HCT116 (cell line): ENCODE results near the gene CADPS. TPM values are rescaled to one million over a fixed set of nuclear protein-coding genes. Genes with fewer than 3 reads are reported as not detected.

Source experiments
- ATAC-seq: fragments of 200-7000 bp; cut with Tn5 transposase; 2 replicates; pipeline ENCODE4 v1.9.1; 2020; ENCODE audit warnings: mild to moderate bottlenecking, moderate library complexity
- BruUV-seq: library from RNA; stranded (reverse); fragments of 400-500 nt; replicated peaks from 2 replicates; lab custom pipeline; 2021; lab: Mats Ljungman, UMichigan
- CTCF ChIA-PET: fragments of 300-600 bp; sonication (Branson Sonifier 250); formaldehyde crosslinking; loops from one replicate; lab custom pipeline; 2021; ENCODE audit warnings: antibody characterized with exemption; lab: Charles Lee
- POLR2A ChIA-PET: fragments of 300-600, 350-600 bp; sonication (Branson Sonifier 250); formaldehyde crosslinking; loops from one replicate; lab custom pipeline; 2021; ENCODE audit warnings: antibody characterized with exemption; lab: Charles Lee
- RAD21 ChIA-PET, 2 experiments: fragments of 300-600 bp; sonication (Branson Sonifier 250); formaldehyde crosslinking; loops; one replicate each; lab custom pipeline; 2023; ENCODE audit warnings: low total read pairs in 2 of 2; ENCODE audit not compliant: uncharacterized antibody in 2 of 2, unreplicated experiment in 2 of 2, low non-redundant PET in 1 of 2; lab: Charles Lee
- DNase-seq: peaks from one replicate; pipeline ENCODE4 v3.0.0-alpha.2; 2010; ENCODE audit warnings: low read depth, low spot score
- H2AFZ ChIP-seq: fragments of 200-600 bp; shearing (Covaris generic), sonication (generic); 2 replicates; pipeline ENCODE4 v1.6.1; 2017; ENCODE audit warnings: low read depth, mixed run types, mixed read lengths, antibody characterized with exemption, low read length; ENCODE audit not compliant: poor library complexity, severe bottlenecking
- H3K27ac ChIP-seq: 2 replicates; pipeline ENCODE4 v1.5.1; 2012; ENCODE audit warnings: low read depth, low read length
- H3K27me3 ChIP-seq: fragments of 200-600 bp; sonication (generic); 2 replicates; pipeline ENCODE4 v1.6.1; 2016; ENCODE audit warnings: mixed run types, low read length, mixed read lengths; ENCODE audit not compliant: insufficient read depth
- H3K36me3 ChIP-seq, 2 experiments: fragments of 200-500 bp in 1 of 2; fragments of 200-600 bp in 1 of 2; sonication (Bioruptor generic) in 1 of 2; sonication (generic) in 1 of 2; 2 replicates each; pipeline versions ENCODE4 v1.5.1 to v1.6.1; 2014 to 2016; ENCODE audit warnings: low read length in 2 of 2, inconsistent platforms in 1 of 2, mixed read lengths in 1 of 2, mixed run types in 1 of 2; ENCODE audit not compliant: insufficient read depth in 2 of 2, control insufficient read depth in 1 of 2
- H3K4me1 ChIP-seq, 2 experiments: fragments of 200-600 bp in 1 of 2; sonication (generic) in 1 of 2; 2 replicates each; pipeline versions ENCODE4 v1.5.1 to v1.6.1; 2012 to 2017; ENCODE audit warnings: low read length in 2 of 2, inconsistent platforms in 1 of 2, mild to moderate bottlenecking in 1 of 2, mixed read lengths in 1 of 2, mixed run types in 1 of 2, moderate library complexity in 1 of 2; ENCODE audit not compliant: insufficient read depth in 2 of 2, control insufficient read depth in 1 of 2
- H3K4me2 ChIP-seq: fragments of 200-600 bp; sonication (generic); 2 replicates; pipeline ENCODE4 v1.6.1; 2017; ENCODE audit warnings: mixed run types, low read length, mixed read lengths
- H3K4me3 ChIP-seq, 2 experiments: fragments of 200-600 bp in 1 of 2; sonication (generic) in 1 of 2; replicated peaks in 1 of 2; 2 replicates each; pipeline ENCODE4 v1.5.1; 2011 to 2016; ENCODE audit warnings: low read length in 2 of 2, control low read depth in 1 of 2, low read depth in 1 of 2, mild to moderate bottlenecking in 1 of 2, mixed read lengths in 1 of 2, mixed run types in 1 of 2
- H3K79me2 ChIP-seq: fragments of 200-600 bp; sonication (generic); 2 replicates; pipeline ENCODE4 v1.6.1; 2017; ENCODE audit warnings: mild to moderate bottlenecking, mixed run types, low read length, moderate library complexity, mixed read lengths; ENCODE audit not compliant: insufficient read depth
- H3K9ac ChIP-seq: fragments of 200-600 bp; sonication (generic); 2 replicates; pipeline ENCODE4 v1.6.1; 2016; ENCODE audit warnings: low read length, mixed read lengths
- H3K9me2 ChIP-seq: fragments of 200-600 bp; sonication (generic), shearing (Covaris generic); 2 replicates; pipeline ENCODE4 v1.6.1; 2017; ENCODE audit warnings: mixed run types, mild to moderate bottlenecking, moderate library complexity; ENCODE audit not compliant: insufficient read depth
- H3K9me3 ChIP-seq, 2 experiments: fragments of 200-500 bp in 1 of 2; fragments of 200-600 bp in 1 of 2; sonication (Bioruptor generic) in 1 of 2; sonication (generic) in 1 of 2; 2 replicates each; pipeline ENCODE4 v1.6.1; 2014 to 2017; ENCODE audit warnings: low read length in 2 of 2, mixed read lengths in 2 of 2, inconsistent platforms in 1 of 2, low read depth in 1 of 2, mild to moderate bottlenecking in 1 of 2, mixed run types in 1 of 2, moderate library complexity in 1 of 2; ENCODE audit not compliant: control insufficient read depth in 1 of 2, insufficient read depth in 1 of 2
- H4K20me1 ChIP-seq: fragments of 200-600 bp; sonication (generic), shearing (Covaris generic); 2 replicates; pipeline ENCODE4 v1.6.1; 2017; ENCODE audit warnings: mixed run types, mild to moderate bottlenecking, moderate library complexity; ENCODE audit not compliant: insufficient read depth
- ATF3 ChIP-seq: IDR thresholded peaks from 2 replicates; pipeline ENCODE4 v1.6.1; 2012
- CBX3 ChIP-seq: IDR thresholded peaks from 2 replicates; pipeline ENCODE4 v1.6.1; 2012; ENCODE audit warnings: low read depth
- CEBPB ChIP-seq: IDR thresholded peaks from 2 replicates; pipeline ENCODE4 v1.6.1; 2012; ENCODE audit warnings: low read depth
- ELF1 ChIP-seq: IDR thresholded peaks from 2 replicates; pipeline ENCODE4 v1.6.1; 2012; ENCODE audit warnings: low read depth, borderline replicate concordance
- FOSL1 ChIP-seq: IDR thresholded peaks from 2 replicates; pipeline ENCODE4 v1.6.1; 2012; ENCODE audit warnings: low read depth
- JUND ChIP-seq: IDR thresholded peaks from 2 replicates; pipeline ENCODE4 v1.6.1; 2012
- POLR2A ChIP-seq: IDR thresholded peaks from 2 replicates; pipeline ENCODE4 v1.7.0; 2011; ENCODE audit warnings: borderline replicate concordance; ENCODE audit not compliant: insufficient read depth, insufficient read length; ENCODE audit errors: extremely low read depth
- POLR2AphosphoS5 ChIP-seq: IDR thresholded peaks from 2 replicates; pipeline ENCODE4 v1.6.1; 2011; ENCODE audit warnings: mild to moderate bottlenecking, low read depth, low read length, moderate library complexity
- RAD21 ChIP-seq: IDR thresholded peaks from 2 replicates; pipeline ENCODE4 v1.6.1; 2012; ENCODE audit warnings: low read depth, mild to moderate bottlenecking
- SP1 ChIP-seq: IDR thresholded peaks from 2 replicates; pipeline ENCODE4 v1.6.1; 2012; ENCODE audit warnings: low read depth
- SRF ChIP-seq: IDR thresholded peaks from 2 replicates; pipeline ENCODE4 v1.6.1; 2012; ENCODE audit warnings: low read depth
- YY1 ChIP-seq: IDR thresholded peaks from 2 replicates; pipeline ENCODE4 v1.6.1; 2011; ENCODE audit warnings: low read length, low read depth, moderate library complexity, mild to moderate bottlenecking; ENCODE audit not compliant: insufficient replicate concordance; ENCODE audit errors: extremely low read depth
- ZBTB33 ChIP-seq: IDR thresholded peaks from 2 replicates; pipeline ENCODE4 v1.6.1; 2011; ENCODE audit warnings: mild to moderate bottlenecking, low read length, moderate library complexity; ENCODE audit not compliant: insufficient replicate concordance; ENCODE audit errors: extremely low read depth
- ZFX ChIP-seq: fragments of 450-650 bp; IDR thresholded peaks from 2 replicates; pipeline ENCODE4 v1.6.1; 2017
- ZNF274 ChIP-seq: fragments of 200-500 bp; sonication (Bioruptor generic); IDR thresholded peaks from 2 replicates; pipeline ENCODE4 v1.6.1; 2014; ENCODE audit warnings: mild to moderate bottlenecking, low read depth, low read length, inconsistent platforms
- intact Hi-C: fragments of 100-400 bp; cut with micrococcal nuclease; formaldehyde crosslinking; loops from 2 replicates; pipeline ENCODE4 v1.10.0; 2022
- total RNA-seq: library from RNA; stranded (reverse); gene quantifications from one replicate; pipeline ENCODE4 v1.2.1, GENCODE V29; 2021; ENCODE audit not compliant: unreplicated experiment
- TF ChIP-seq, protein P1 (sequence below): IDR thresholded peaks from 2 replicates; pipeline ENCODE4 v1.6.1; 2012
- TF ChIP-seq, protein P2 (sequence below), 3 experiments: fragments of 200-600 bp in 1 of 3; sonication (generic) in 1 of 3; IDR thresholded peaks in 2 of 3; conservative IDR thresholded peaks in 1 of 3; 2 replicates each; pipeline ENCODE4 v1.5.1; 2012 to 2017; ENCODE audit warnings: low read depth in 2 of 3, low read length in 2 of 3, antibody characterized with exemption in 1 of 3, borderline replicate concordance in 1 of 3, control low read depth in 1 of 3, mild to moderate bottlenecking in 1 of 3, mixed read lengths in 1 of 3, mixed run types in 1 of 3, moderate library complexity in 1 of 3; ENCODE audit not compliant: insufficient read depth in 1 of 3
- TF ChIP-seq, protein P3 (sequence below): IDR thresholded peaks from 2 replicates; pipeline ENCODE4 v1.6.1; 2012; ENCODE audit warnings: low read depth

CADPS gene
- total RNA-seq, 1 experiment from 2014 or later: not detected

GRCh38 chr3:62433396-62433795 lies 441.8 kb downstream of the CADPS start:
- no peaks in the 10 kb centered on the region for H3K9me3 ChIP-seq
- ChIA-PET POLR2A (no interaction called here), CTCF (no interaction called here)
- H3K4me1 ChIP-seq: no peaks in the 10 kb centered on the region
- no peak overlapping the region for H3K4me2 ChIP-seq
- H3K27ac ChIP-seq: no peak overlapping the region
- H3K79me2 ChIP-seq: no peaks in the 10 kb centered on the region
- H2AFZ ChIP-seq: no peak overlapping the region
- no TSS peak for BruUV-seq
- no peak for DNase-seq
- no peak for ATAC-seq
- intact Hi-C loops: no loop called here
- H3K9ac ChIP-seq: no peak overlapping the region
- no peak overlapping the region for H3K4me3 ChIP-seq
- peaks cover 58% of the 10 kb centered on the region for H3K27me3 ChIP-seq
- TF ChIP-seq ZBTB33: no peak
- TF ChIP-seq, protein P1, sequence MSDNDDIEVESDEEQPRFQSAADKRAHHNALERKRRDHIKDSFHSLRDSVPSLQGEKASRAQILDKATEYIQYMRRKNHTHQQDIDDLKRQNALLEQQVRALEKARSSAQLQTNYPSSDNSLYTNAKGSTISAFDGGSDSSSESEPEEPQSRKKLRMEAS: no peak
- TF ChIP-seq SP1: no peak
- TF ChIP-seq CBX3: no peak
- TF ChIP-seq POLR2A: no peak
- no peak for TF ChIP-seq JUND
- no peak for TF ChIP-seq ZFX
- TF ChIP-seq CEBPB: no peak
- TF ChIP-seq YY1: no peak
- TF ChIP-seq ELF1: no peak
- TF ChIP-seq ZNF274: no peak
- TF ChIP-seq, protein P2, sequence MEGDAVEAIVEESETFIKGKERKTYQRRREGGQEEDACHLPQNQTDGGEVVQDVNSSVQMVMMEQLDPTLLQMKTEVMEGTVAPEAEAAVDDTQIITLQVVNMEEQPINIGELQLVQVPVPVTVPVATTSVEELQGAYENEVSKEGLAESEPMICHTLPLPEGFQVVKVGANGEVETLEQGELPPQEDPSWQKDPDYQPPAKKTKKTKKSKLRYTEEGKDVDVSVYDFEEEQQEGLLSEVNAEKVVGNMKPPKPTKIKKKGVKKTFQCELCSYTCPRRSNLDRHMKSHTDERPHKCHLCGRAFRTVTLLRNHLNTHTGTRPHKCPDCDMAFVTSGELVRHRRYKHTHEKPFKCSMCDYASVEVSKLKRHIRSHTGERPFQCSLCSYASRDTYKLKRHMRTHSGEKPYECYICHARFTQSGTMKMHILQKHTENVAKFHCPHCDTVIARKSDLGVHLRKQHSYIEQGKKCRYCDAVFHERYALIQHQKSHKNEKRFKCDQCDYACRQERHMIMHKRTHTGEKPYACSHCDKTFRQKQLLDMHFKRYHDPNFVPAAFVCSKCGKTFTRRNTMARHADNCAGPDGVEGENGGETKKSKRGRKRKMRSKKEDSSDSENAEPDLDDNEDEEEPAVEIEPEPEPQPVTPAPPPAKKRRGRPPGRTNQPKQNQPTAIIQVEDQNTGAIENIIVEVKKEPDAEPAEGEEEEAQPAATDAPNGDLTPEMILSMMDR (IDR thresholded peaks at IDR 0.05 in 2 of 3, conservative IDR thresholded peaks at IDR 0.05 in 1 of 3; ENCODE audit: borderline replicate concordance in 1 of 3, insufficient read depth in 1 of 3, low read depth in 2 of 3, low read length in 2 of 3): no peak
- TF ChIP-seq, protein P3, sequence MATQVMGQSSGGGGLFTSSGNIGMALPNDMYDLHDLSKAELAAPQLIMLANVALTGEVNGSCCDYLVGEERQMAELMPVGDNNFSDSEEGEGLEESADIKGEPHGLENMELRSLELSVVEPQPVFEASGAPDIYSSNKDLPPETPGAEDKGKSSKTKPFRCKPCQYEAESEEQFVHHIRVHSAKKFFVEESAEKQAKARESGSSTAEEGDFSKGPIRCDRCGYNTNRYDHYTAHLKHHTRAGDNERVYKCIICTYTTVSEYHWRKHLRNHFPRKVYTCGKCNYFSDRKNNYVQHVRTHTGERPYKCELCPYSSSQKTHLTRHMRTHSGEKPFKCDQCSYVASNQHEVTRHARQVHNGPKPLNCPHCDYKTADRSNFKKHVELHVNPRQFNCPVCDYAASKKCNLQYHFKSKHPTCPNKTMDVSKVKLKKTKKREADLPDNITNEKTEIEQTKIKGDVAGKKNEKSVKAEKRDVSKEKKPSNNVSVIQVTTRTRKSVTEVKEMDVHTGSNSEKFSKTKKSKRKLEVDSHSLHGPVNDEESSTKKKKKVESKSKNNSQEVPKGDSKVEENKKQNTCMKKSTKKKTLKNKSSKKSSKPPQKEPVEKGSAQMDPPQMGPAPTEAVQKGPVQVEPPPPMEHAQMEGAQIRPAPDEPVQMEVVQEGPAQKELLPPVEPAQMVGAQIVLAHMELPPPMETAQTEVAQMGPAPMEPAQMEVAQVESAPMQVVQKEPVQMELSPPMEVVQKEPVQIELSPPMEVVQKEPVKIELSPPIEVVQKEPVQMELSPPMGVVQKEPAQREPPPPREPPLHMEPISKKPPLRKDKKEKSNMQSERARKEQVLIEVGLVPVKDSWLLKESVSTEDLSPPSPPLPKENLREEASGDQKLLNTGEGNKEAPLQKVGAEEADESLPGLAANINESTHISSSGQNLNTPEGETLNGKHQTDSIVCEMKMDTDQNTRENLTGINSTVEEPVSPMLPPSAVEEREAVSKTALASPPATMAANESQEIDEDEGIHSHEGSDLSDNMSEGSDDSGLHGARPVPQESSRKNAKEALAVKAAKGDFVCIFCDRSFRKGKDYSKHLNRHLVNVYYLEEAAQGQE: no peak
- TF ChIP-seq RAD21: no peak
- TF ChIP-seq POLR2AphosphoS5: no peak
- TF ChIP-seq SRF: no peak
- TF ChIP-seq FOSL1: no peak
- no peak for TF ChIP-seq ATF3
- TF ChIP-seq, all 23 proteins: peak for 0
- Histone ChIP-seq H3K9me2 (no peaks in the 10 kb centered on the region), H4K20me1 (no peaks in the 10 kb centered on the region), H3K36me3 (no peaks in the 10 kb centered on the region)
- RAD21 ChIA-PET: no interaction called here
